Measurements from ENCODE around the gene AGR2. TPM values are rescaled to one million over a fixed set of nuclear protein-coding genes. Genes with fewer than 3 reads are reported as not detected.

AGR2 gene
- total RNA-seq, 4 donors from 2014 or later, result 0.80 to 12.6 (median 6.9) TPM

GRCh38 chr7:16780596-16780995 is 24.2 kb downstream of the AGR2 start:
- H3K4me3 ChIP-seq (ENCODE audit: low read depth, poor library complexity, severe bottlenecking), result no peak overlapping the region
- no peak for TF ChIP-seq CTCF (IDR thresholded peaks at IDR 0.05)
- no peak for TF ChIP-seq POLR2A (IDR thresholded peaks at IDR 0.05)
- intact Hi-C loops (cut with DNase I; ENCODE audit: low total_unique reads), result no loop called here
- 50 to 74% methylated on average over 1 of the region's 1 CpG for WGBS, 2 donors
- DNase-seq (ENCODE audit: low spot score in 2 of 2), result no peak

GRCh38 chr7:16779051-16779450 is 25.7 kb downstream of the AGR2 start:
- TF ChIP-seq CTCF (IDR thresholded peaks at IDR 0.05) (no peak), POLR2A (IDR thresholded peaks at IDR 0.05) (no peak)
- WGBS, 2 donors, result 67 to 74% methylated on average over 1 of the region's 1 CpG
- intact Hi-C loops (cut with DNase I; ENCODE audit: low total_unique reads), result no loop called here
- no peak overlapping the region for H3K4me3 ChIP-seq (ENCODE audit: low read depth, poor library complexity, severe bottlenecking)
- no peak for DNase-seq (ENCODE audit: low spot score in 2 of 2)

- WGBS, 2 donors, result 95 to 99% methylated on average over 3 of the region's 3 CpGs
- no peak for DNase-seq (ENCODE audit: low spot score in 2 of 2)
- H3K4me3 ChIP-seq (ENCODE audit: low read depth, poor library complexity, severe bottlenecking), result no peak overlapping the region
- intact Hi-C loops (cut with DNase I; ENCODE audit: low total_unique reads), result no loop called here
- TF ChIP-seq POLR2A (IDR thresholded peaks at IDR 0.05), result no peak
- TF ChIP-seq CTCF (IDR thresholded peaks at IDR 0.05), result no peak
These were observed 26.3 kb downstream of the AGR2 start for GRCh38 chr7:16778476-16778875.

GRCh38 chr7:16776053-16776452 is 28.7 kb downstream of the AGR2 start:
- TF ChIP-seq POLR2A (IDR thresholded peaks at IDR 0.05) (no peak), CTCF (IDR thresholded peaks at IDR 0.05) (no peak)
- no peak overlapping the region for H3K4me3 ChIP-seq (ENCODE audit: low read depth, poor library complexity, severe bottlenecking)
- 82 to 87% methylated on average over 7 of the region's 7 CpGs for WGBS, 2 donors
- DNase-seq (ENCODE audit: low spot score in 2 of 2), result no peak
- intact Hi-C loops (cut with DNase I; ENCODE audit: low total_unique reads), result no loop called here

- H3K4me3 ChIP-seq (ENCODE audit: low read depth, poor library complexity, severe bottlenecking), result no peak overlapping the region
- no peak for DNase-seq (ENCODE audit: low spot score in 2 of 2)
- TF ChIP-seq CTCF (IDR thresholded peaks at IDR 0.05), result no peak
- intact Hi-C loops (cut with DNase I; ENCODE audit: low total_unique reads), result no loop called here
These were observed 29.8 kb downstream of the AGR2 start for GRCh38 chr7:16774986-16775385.

- H3K4me3 ChIP-seq (ENCODE audit: low read depth, poor library complexity, severe bottlenecking), result no peak overlapping the region
- intact Hi-C loops (cut with DNase I; ENCODE audit: low total_unique reads), result no loop called here
- TF ChIP-seq POLR2A (IDR thresholded peaks at IDR 0.05) (no peak), CTCF (IDR thresholded peaks at IDR 0.05) (no peak)
- DNase-seq (ENCODE audit: low spot score in 2 of 2), result no peak
- WGBS, 2 donors, result 75 to 88% methylated on average over 4 of the region's 4 CpGs
These were observed 30.5 kb downstream of the AGR2 start for GRCh38 chr7:16774294-16774693.

Measured in lower leg skin (tissue), 4 donors.